ENCODE results near the gene KDM2B. TPM values are rescaled to one million over a fixed set of nuclear protein-coding genes. Genes with fewer than 3 reads are reported as not detected.
A peak's percentile ranks its signal among the peaks of the same experiment; 100 is the strongest.

KDM2B gene
- total and polyA plus RNA-seq, 10 of the 15 experiments (the other 5 are each of a cell fraction or from before 2014, with no cell fraction given): 13.6 to 124 (median 40.4) TPM

DNA sequence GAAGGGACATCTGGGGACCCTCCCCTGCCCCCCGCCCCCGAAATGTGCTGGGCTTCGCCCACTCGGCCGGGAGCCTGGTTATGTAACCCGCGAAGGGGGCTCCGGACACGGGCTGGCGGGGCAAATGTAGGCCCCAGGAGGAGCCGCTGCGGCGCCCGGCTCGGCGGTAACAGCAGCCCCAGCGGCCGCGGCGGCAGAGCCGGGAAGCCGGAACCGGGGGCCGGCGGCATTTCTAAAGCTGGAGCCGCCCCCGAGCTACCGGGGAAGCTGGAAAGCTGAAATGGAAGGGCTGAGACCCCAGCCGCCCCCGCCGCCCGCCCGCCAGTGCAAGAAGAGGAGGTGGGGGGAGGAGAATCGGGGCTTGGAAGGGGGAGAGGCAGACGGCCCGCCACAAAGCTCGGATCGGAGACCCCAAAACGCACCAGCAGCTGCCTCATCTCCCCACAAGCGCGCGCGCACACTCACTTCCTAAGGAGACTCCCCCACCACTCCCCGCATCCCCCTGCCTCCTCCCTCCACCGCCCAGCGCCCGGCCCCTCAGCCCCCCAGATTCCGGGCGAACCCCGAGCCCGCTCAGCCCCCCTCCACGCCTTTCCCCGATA is 1.5 kb downstream of the KDM2B start:
- intact Hi-C loops (cut with micrococcal nuclease; ENCODE audit: unreplicated experiment): no loop called here
- TF ChIP-seq YBX1 (IDR thresholded peaks at IDR 0.05) (no peak), CBX5 (IDR thresholded peaks at IDR 0.05; ENCODE audit: low read depth) (no peak), HDAC2 (IDR thresholded peaks at IDR 0.05) (no peak), KLF5 (IDR thresholded peaks at IDR 0.05; ENCODE audit: partially characterized antibody) (no peak), STAT3 (IDR thresholded peaks at IDR 0.05; ENCODE audit: low read depth, low read length) (no peak), BRCA1 (IDR thresholded peaks at IDR 0.05; ENCODE audit: low read depth, low read length) (no peak), ASH2L (IDR thresholded peaks at IDR 0.05; ENCODE audit: borderline replicate concordance, low read depth) (no peak), RAD51 (IDR thresholded peaks at IDR 0.05) (no peak), GATAD2B (conservative IDR thresholded peaks at IDR 0.05; ENCODE audit: low read depth) (0 out of 2 replicates have a peak, but pooled peaks have one; percentile 5), NRF1 (conservative IDR thresholded peaks at IDR 0.05; ENCODE audit: low read depth, low read length) (no peak), CHD1 (IDR thresholded peaks at IDR 0.05; ENCODE audit: low read depth, low read length) (no peak), POLR2A (IDR thresholded peaks at IDR 0.05; ENCODE audit: low read depth, low read length) (peak; percentile 57), EGR1 (IDR thresholded peaks at IDR 0.05; ENCODE audit: borderline replicate concordance in 1 of 2, low read depth in 2 of 2, low read length in 2 of 2) (no peak), TCF3 (IDR thresholded peaks at IDR 0.05; ENCODE audit: borderline replicate concordance, insufficient read depth, low read depth, low read length) (no peak)
- TF ChIP-seq, protein P1, sequence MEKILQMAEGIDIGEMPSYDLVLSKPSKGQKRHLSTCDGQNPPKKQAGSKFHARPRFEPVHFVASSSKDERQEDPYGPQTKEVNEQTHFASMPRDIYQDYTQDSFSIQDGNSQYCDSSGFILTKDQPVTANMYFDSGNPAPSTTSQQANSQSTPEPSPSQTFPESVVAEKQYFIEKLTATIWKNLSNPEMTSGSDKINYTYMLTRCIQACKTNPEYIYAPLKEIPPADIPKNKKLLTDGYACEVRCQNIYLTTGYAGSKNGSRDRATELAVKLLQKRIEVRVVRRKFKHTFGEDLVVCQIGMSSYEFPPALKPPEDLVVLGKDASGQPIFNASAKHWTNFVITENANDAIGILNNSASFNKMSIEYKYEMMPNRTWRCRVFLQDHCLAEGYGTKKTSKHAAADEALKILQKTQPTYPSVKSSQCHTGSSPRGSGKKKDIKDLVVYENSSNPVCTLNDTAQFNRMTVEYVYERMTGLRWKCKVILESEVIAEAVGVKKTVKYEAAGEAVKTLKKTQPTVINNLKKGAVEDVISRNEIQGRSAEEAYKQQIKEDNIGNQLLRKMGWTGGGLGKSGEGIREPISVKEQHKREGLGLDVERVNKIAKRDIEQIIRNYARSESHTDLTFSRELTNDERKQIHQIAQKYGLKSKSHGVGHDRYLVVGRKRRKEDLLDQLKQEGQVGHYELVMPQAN (conservative IDR thresholded peaks at IDR 0.05): 0 out of 2 replicates have a peak, but pooled peaks have one; percentile 9
- TF ChIP-seq, protein P2, sequence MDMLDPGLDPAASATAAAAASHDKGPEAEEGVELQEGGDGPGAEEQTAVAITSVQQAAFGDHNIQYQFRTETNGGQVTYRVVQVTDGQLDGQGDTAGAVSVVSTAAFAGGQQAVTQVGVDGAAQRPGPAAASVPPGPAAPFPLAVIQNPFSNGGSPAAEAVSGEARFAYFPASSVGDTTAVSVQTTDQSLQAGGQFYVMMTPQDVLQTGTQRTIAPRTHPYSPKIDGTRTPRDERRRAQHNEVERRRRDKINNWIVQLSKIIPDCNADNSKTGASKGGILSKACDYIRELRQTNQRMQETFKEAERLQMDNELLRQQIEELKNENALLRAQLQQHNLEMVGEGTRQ (IDR thresholded peaks at IDR 0.05; ENCODE audit: borderline replicate concordance, low read depth, low read length): no peak
- TF ChIP-seq, protein P3, sequence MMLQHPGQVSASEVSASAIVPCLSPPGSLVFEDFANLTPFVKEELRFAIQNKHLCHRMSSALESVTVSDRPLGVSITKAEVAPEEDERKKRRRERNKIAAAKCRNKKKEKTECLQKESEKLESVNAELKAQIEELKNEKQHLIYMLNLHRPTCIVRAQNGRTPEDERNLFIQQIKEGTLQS (IDR thresholded peaks at IDR 0.05; ENCODE audit: borderline replicate concordance, extremely low read depth, low read depth, low read length): no peak
- TF ChIP-seq, protein P4, sequence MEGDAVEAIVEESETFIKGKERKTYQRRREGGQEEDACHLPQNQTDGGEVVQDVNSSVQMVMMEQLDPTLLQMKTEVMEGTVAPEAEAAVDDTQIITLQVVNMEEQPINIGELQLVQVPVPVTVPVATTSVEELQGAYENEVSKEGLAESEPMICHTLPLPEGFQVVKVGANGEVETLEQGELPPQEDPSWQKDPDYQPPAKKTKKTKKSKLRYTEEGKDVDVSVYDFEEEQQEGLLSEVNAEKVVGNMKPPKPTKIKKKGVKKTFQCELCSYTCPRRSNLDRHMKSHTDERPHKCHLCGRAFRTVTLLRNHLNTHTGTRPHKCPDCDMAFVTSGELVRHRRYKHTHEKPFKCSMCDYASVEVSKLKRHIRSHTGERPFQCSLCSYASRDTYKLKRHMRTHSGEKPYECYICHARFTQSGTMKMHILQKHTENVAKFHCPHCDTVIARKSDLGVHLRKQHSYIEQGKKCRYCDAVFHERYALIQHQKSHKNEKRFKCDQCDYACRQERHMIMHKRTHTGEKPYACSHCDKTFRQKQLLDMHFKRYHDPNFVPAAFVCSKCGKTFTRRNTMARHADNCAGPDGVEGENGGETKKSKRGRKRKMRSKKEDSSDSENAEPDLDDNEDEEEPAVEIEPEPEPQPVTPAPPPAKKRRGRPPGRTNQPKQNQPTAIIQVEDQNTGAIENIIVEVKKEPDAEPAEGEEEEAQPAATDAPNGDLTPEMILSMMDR (IDR thresholded peaks at IDR 0.05 in 2 of 3, conservative IDR thresholded peaks at IDR 0.05 in 1 of 3; ENCODE audit: control insufficient read depth in 2 of 3, extremely low read depth in 1 of 3, insufficient read depth in 1 of 3, low read depth in 3 of 3, low read length in 3 of 3): peak in 1 of 3 experiments; percentile 1; a peak in 1 of 6 replicates
- no peak for FAIRE-seq
- ChIA-PET RAD21 (ENCODE audit: unreplicated experiment) (interaction anchor here (0.6 to 5.8 kb wide), 12 partner anchors 11 to 420 kb away, joined by 3 to 51 read pairs (median 6); partner anchors contain the start of gene ORAI1), SMC1A (ENCODE audit: uncharacterized antibody, unreplicated experiment) (interaction anchor here (0.6 to 7.3 kb wide), 10 partner anchors 19 to 215 kb away, joined by 3 to 46 read pairs (median 3); partner anchors contain the start of genes MORN3 and ORAI1), POLR2A (interaction anchor here (0.6 to 8.1 kb wide), 14 partner anchors 10 to 439 kb away, joined by 3 to 87 read pairs (median 5); partner anchors contain the start of gene ORAI1), CTCF (interaction anchor here (0.6 to 5.1 kb wide), 14 partner anchors 10 to 216 kb away, joined by 3 to 40 read pairs (median 4); no protein-coding TSS in a partner anchor)
- no peaks in the 10 kb centered on the region for H4K20me1 ChIP-seq (ENCODE audit: control insufficient read depth, insufficient read depth)
- no peaks in the 10 kb centered on the region for H3K36me3 ChIP-seq (ENCODE audit: control insufficient read depth in 2 of 2, insufficient read depth in 2 of 2, low read length in 1 of 2)
- under 1% methylated on average over 25 of the region's 53 CpGs for WGBS (ENCODE audit: insufficient coverage, insufficient replicate concordance, low lambda C conversion rate, missing lambda C conversion rate)
- peaks cover 14% of the 10 kb centered on the region for H3K79me2 ChIP-seq (ENCODE audit: control insufficient read depth, insufficient read depth, low read length)
- ATAC-seq: peak; percentile 49
- peak overlapping the region; percentile 72 for H2AFZ ChIP-seq (ENCODE audit: control insufficient read depth, low read depth, low read length)
- peaks cover 19% of the 10 kb centered on the region for H3K4me1 ChIP-seq (ENCODE audit: control insufficient read depth, insufficient read depth, low read length)
- H3K9ac ChIP-seq (ENCODE audit: control insufficient read depth, insufficient read depth, low read length): peak overlapping the region; percentile 74
- H3K4me3 ChIP-seq: peak overlapping the region; percentile 77
- no TSS peak for BruUV-seq (replicated peaks)
- H3K4me2 ChIP-seq (ENCODE audit: control insufficient read depth, insufficient read depth): peak overlapping the region; percentile 92
- no peak for DNase-seq (ENCODE audit: low read depth, low spot score)
- in situ Hi-C loops (cut with MboI): no loop called here
- no peaks in the 10 kb centered on the region for H3K9me3 ChIP-seq (replicated peaks; ENCODE audit: control insufficient read depth, insufficient read depth, low read length)
- no peaks in the 10 kb centered on the region for H3K27me3 ChIP-seq (replicated peaks in 1 of 2; ENCODE audit: control insufficient read depth in 2 of 2, insufficient read depth in 2 of 2, low read length in 1 of 2)
- peak overlapping the region; percentile 51 for H3K27ac ChIP-seq (ENCODE audit: control insufficient read depth, insufficient read depth)

Data from GM12878 (cell line).